ENCODE results near the gene GPR137B. TPM values are rescaled to one million over a fixed set of nuclear protein-coding genes. Genes with fewer than 3 reads are reported as not detected.

Gene GPR137B
- total and polyA plus RNA-seq, 9 of the 15 experiments (the other 6 are each of a cell fraction or from before 2014, with no cell fraction given): 0.04 to 1.0 (median 0.62) TPM

DNA sequence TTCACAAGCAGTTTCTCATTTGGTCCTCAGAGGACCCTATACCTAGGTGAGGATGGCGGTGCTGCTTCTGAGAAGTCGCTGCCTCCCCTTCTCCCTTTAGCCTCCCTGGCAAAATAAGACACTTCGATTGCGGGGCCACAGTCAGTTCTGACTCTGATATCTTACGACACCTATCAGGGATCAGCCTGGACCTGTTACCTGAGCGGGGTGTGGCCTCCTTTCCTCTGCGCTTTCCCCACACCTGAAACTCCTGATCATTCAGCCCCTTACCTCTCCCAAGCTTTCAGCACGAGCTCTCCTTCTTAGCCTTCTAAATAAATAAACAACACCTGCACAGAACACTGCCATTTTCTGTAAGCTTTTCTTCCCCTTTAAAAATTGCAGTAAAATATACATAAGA, 24.6 kb upstream of the GPR137B start:
- intact Hi-C loops (cut with micrococcal nuclease) (no loop called here), in situ Hi-C loops (cut with MboI) (loop anchor here (25.0 kb wide), 2 partner anchors 1270 to 1445 kb away; no protein-coding TSS in a partner anchor)
- Histone ChIP-seq H4K20me1 (replicated peaks; ENCODE audit: control insufficient read depth, insufficient read depth, low read length) (no peaks in the 10 kb centered on the region), H3K4me3 (no peak overlapping the region), H3K27ac (ENCODE audit: extremely low read depth, low read depth, low read length) (no peak overlapping the region), H3K4me1 (replicated peaks in 1 of 2; ENCODE audit: control insufficient read depth in 2 of 2, insufficient read depth in 2 of 2, low read length in 2 of 2) (peaks cover 0 to 5% of the 10 kb centered on the region in 2 experiments; a peak in 2 of 5 replicates), H3K9ac (ENCODE audit: insufficient read depth in 1 of 2, low read depth in 2 of 2, low read length in 2 of 2) (no peak overlapping the region), H3K36me3 (ENCODE audit: control insufficient read depth, insufficient read depth, low read length) (no peaks in the 10 kb centered on the region), H3K9me3 (replicated peaks; ENCODE audit: control insufficient read depth, insufficient read depth, low read depth, low read length) (no peaks in the 10 kb centered on the region), H3K4me2 (ENCODE audit: insufficient read depth, low read length) (no peak overlapping the region), H2AFZ (ENCODE audit: low read depth, low read length) (no peak overlapping the region), H3K27me3 (ENCODE audit: control insufficient read depth in 2 of 2, insufficient read depth in 2 of 2, low read length in 2 of 2) (peaks cover 22 to 39% of the 10 kb centered on the region in 2 experiments), H3K79me2 (ENCODE audit: control insufficient read depth, insufficient read depth, low read length) (no peaks in the 10 kb centered on the region), H3K9me1 (ENCODE audit: control insufficient read depth, insufficient read depth, low read length) (no peaks in the 10 kb centered on the region)
- no peak for FAIRE-seq
- POLR2A ChIA-PET: interaction anchor here (0.8 to 2.5 kb wide), 3 partner anchors 9 to 376 kb away, joined by 3 to 8 read pairs (median 3); no protein-coding TSS in a partner anchor
- ATAC-seq: no peak
- DNase-seq (ENCODE audit: extremely low read depth in 1 of 4, low spot score in 3 of 4): no peak
- BruUV-seq (replicated peaks): no TSS peak
- 8% methylated on average over 8 of the region's 8 CpGs for WGBS (ENCODE audit: insufficient coverage, low coverage, missing lambda C conversion rate)
- CTCF ChIA-PET (ENCODE audit: low intra/inter-chr PET ratio): no interaction called here
- TF ChIP-seq SMARCA5 (IDR thresholded peaks at IDR 0.05) (no peak), RBM39 (optimal IDR thresholded peaks at IDR 0.05; ENCODE audit: low read depth, low read length) (no peak), ZNF668 (CRISPR knock-in tag; IDR thresholded peaks at IDR 0.05) (no peak), PYGO2 (tag; IDR thresholded peaks at IDR 0.05) (no peak), PTTG1 (tag; IDR thresholded peaks at IDR 0.05; ENCODE audit: low read depth) (no peak), PHF20 (IDR thresholded peaks at IDR 0.05; ENCODE audit: partially characterized antibody) (no peak), CBFB (CRISPR knock-in tag; IDR thresholded peaks at IDR 0.05) (no peak), E2F3 (CRISPR knock-in tag; IDR thresholded peaks at IDR 0.05) (no peak), RCOR1 (IDR thresholded peaks at IDR 0.05; ENCODE audit: borderline replicate concordance in 1 of 2, low read depth in 2 of 2, low read length in 2 of 2) (no peak), RHOXF2B (CRISPR knock-in tag; conservative IDR thresholded peaks at IDR 0.05) (no peak), ZZZ3 (IDR thresholded peaks at IDR 0.05) (no peak), SOX6 (IDR thresholded peaks at IDR 0.05) (no peak), MYC (IDR thresholded peaks at IDR 0.05; ENCODE audit: low read depth, low read length) (no peak), MYC (CRISPR knock-in tag; IDR thresholded peaks at IDR 0.05; ENCODE audit: borderline replicate concordance, low read depth) (no peak), TBL1XR1 (IDR thresholded peaks at IDR 0.05; ENCODE audit: low read length in 2 of 2) (no peak)
- TF ChIP-seq, protein P1, sequence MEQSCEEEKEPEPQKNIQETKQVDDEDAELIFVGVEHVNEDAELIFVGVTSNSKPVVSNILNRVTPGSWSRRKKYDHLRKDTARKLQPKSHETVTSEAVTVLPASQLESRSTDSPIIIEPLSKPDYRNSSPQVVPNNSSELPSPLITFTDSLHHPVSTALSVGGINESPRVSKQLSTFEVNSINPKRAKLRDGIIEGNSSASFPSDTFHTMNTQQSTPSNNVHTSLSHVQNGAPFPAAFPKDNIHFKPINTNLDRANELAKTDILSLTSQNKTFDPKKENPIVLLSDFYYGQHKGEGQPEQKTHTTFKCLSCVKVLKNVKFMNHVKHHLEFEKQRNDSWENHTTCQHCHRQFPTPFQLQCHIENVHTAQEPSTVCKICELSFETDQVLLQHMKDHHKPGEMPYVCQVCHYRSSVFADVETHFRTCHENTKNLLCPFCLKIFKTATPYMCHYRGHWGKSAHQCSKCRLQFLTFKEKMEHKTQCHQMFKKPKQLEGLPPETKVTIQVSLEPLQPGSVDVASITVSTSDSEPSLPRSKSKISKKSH (CRISPR knock-in tag; IDR thresholded peaks at IDR 0.05): no peak
- TF ChIP-seq, protein P2, sequence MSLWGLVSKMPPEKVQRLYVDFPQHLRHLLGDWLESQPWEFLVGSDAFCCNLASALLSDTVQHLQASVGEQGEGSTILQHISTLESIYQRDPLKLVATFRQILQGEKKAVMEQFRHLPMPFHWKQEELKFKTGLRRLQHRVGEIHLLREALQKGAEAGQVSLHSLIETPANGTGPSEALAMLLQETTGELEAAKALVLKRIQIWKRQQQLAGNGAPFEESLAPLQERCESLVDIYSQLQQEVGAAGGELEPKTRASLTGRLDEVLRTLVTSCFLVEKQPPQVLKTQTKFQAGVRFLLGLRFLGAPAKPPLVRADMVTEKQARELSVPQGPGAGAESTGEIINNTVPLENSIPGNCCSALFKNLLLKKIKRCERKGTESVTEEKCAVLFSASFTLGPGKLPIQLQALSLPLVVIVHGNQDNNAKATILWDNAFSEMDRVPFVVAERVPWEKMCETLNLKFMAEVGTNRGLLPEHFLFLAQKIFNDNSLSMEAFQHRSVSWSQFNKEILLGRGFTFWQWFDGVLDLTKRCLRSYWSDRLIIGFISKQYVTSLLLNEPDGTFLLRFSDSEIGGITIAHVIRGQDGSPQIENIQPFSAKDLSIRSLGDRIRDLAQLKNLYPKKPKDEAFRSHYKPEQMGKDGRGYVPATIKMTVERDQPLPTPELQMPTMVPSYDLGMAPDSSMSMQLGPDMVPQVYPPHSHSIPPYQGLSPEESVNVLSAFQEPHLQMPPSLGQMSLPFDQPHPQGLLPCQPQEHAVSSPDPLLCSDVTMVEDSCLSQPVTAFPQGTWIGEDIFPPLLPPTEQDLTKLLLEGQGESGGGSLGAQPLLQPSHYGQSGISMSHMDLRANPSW (CRISPR knock-in tag; IDR thresholded peaks at IDR 0.05): no peak
- TF ChIP-seq, protein P3, sequence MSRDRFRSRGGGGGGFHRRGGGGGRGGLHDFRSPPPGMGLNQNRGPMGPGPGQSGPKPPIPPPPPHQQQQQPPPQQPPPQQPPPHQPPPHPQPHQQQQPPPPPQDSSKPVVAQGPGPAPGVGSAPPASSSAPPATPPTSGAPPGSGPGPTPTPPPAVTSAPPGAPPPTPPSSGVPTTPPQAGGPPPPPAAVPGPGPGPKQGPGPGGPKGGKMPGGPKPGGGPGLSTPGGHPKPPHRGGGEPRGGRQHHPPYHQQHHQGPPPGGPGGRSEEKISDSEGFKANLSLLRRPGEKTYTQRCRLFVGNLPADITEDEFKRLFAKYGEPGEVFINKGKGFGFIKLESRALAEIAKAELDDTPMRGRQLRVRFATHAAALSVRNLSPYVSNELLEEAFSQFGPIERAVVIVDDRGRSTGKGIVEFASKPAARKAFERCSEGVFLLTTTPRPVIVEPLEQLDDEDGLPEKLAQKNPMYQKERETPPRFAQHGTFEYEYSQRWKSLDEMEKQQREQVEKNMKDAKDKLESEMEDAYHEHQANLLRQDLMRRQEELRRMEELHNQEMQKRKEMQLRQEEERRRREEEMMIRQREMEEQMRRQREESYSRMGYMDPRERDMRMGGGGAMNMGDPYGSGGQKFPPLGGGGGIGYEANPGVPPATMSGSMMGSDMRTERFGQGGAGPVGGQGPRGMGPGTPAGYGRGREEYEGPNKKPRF (IDR thresholded peaks at IDR 0.05; ENCODE audit: low read depth, low read length): no peak

All from K562 (cell line).